Measurements from ENCODE around the gene SGSM2. TPM values are rescaled to one million over a fixed set of nuclear protein-coding genes. Genes with fewer than 3 reads are reported as not detected.

Gene SGSM2
- total RNA-seq, 4 donors from 2014 or later: 41.0 to 148 (median 70.0) TPM

DNA sequence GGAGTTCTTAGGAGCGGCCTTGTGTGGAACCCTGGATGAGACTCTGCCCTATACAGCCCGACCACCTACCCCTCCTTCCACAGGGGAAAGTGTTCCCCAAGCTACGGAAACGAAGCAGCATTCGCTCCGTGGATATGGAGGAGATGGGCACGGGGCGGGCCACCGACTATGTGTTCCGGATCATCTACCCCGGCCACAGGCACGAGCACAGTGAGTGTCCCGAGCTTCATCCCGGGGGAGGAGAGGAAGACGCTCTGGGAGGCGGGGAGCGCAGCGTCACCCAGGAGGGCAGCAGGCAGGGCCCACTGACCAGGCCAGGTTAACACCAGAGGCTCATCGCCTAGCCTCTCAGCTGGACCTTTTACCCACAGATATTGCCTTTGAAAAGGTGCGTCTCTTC, 27.8 kb downstream of the SGSM2 start:
- 97% methylated on average over 20 of the region's 20 CpGs; no CpG with 5 or more reads in 1 of the 2 donors for WGBS, 2 donors (ENCODE audit: low coverage in 1 of 2)
- Histone ChIP-seq H3K27me3 (no peaks in the 10 kb centered on the region), H3K27ac (no peak overlapping the region), H3K36me3 (no peaks in the 10 kb centered on the region), H3K9me3 (no peaks in the 10 kb centered on the region), H3K4me3 (no peak overlapping the region), H3K4me1 (peaks cover 0 to 3% (median 1%) of the 10 kb centered on the region in 4 donors)
- intact Hi-C loops (cut with DNase I; ENCODE audit: low total_unique reads): no loop called here
- TF ChIP-seq EP300 (IDR thresholded peaks at IDR 0.05; ENCODE audit: low read depth): no peak
- no peak for TF ChIP-seq POLR2AphosphoS5 (IDR thresholded peaks at IDR 0.05)
- TF ChIP-seq, protein P1, sequence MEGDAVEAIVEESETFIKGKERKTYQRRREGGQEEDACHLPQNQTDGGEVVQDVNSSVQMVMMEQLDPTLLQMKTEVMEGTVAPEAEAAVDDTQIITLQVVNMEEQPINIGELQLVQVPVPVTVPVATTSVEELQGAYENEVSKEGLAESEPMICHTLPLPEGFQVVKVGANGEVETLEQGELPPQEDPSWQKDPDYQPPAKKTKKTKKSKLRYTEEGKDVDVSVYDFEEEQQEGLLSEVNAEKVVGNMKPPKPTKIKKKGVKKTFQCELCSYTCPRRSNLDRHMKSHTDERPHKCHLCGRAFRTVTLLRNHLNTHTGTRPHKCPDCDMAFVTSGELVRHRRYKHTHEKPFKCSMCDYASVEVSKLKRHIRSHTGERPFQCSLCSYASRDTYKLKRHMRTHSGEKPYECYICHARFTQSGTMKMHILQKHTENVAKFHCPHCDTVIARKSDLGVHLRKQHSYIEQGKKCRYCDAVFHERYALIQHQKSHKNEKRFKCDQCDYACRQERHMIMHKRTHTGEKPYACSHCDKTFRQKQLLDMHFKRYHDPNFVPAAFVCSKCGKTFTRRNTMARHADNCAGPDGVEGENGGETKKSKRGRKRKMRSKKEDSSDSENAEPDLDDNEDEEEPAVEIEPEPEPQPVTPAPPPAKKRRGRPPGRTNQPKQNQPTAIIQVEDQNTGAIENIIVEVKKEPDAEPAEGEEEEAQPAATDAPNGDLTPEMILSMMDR (IDR thresholded peaks at IDR 0.05): no peak
- TF ChIP-seq POLR2A (IDR thresholded peaks at IDR 0.05): no peak
- no peak for DNase-seq
- in situ Hi-C loops (cut with MboI; ENCODE audit: low pct_ligation_motif_present in 1 of 4, low pct_unique_long_range_greater_than_20kb in 1 of 4, low sequenced_read_pairs in 3 of 4): loop anchor here in 1 of 4 donors (5.0 kb wide), 1 partner anchor 57 kb away; no protein-coding TSS in a partner anchor

DNA sequence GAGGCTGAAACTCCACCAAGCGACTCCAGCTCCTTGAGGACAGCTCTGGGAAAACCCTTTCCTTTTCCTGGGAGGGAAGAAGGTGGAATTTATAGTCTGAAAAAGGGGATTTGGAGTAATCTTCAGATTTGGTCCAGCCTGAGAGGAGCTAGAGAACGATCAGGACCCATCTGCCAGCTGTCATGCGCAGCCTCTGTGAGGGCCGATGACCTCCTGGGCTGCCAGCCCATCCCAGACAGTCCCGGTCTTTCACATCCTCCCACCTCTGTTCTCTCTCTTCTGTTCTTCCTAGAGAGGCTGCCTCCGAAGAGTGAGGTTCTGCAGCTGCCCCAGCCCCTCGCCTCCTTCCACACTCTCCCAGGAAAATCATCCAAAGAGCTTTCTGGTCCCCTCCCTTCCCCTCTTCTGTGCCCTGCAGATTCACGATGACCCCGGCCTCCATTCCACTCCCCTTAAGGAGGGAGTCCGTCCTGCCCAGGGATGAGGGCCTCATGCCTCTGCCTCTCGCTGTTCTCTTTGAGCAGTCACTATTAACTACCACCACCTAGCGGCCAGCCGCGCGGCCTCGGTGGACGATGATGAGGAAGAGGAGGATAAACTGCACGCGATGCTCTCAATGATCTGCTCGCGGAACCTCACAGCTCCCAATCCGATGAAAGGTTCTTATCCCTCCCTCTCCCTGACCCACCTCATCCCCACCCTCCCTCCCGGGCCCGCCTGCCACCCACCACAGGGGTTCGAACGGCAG, 29.6 kb downstream of the SGSM2 start:
- in situ Hi-C loops (cut with MboI; ENCODE audit: low pct_ligation_motif_present in 1 of 4, low pct_unique_long_range_greater_than_20kb in 1 of 4, low sequenced_read_pairs in 3 of 4): loop anchor here in 1 of 4 donors (5.0 kb wide), 1 partner anchor 55 kb away; no protein-coding TSS in a partner anchor
- WGBS, 2 donors (ENCODE audit: low coverage in 1 of 2): 91 to 94% methylated on average over 4 to 26 of the region's 26 CpGs
- H3K36me3 ChIP-seq: no peaks in the 10 kb centered on the region
- peaks cover 0 to 3% (median 1%) of the 10 kb centered on the region in 4 donors for H3K4me1 ChIP-seq
- TF ChIP-seq POLR2A (IDR thresholded peaks at IDR 0.05): no peak
- TF ChIP-seq POLR2AphosphoS5 (IDR thresholded peaks at IDR 0.05): no peak
- no peak for TF ChIP-seq EP300 (IDR thresholded peaks at IDR 0.05; ENCODE audit: low read depth)
- TF ChIP-seq, protein P1 (IDR thresholded peaks at IDR 0.05): no peak
- DNase-seq: no peak
- no peak overlapping the region for H3K4me3 ChIP-seq
- intact Hi-C loops (cut with DNase I; ENCODE audit: low total_unique reads): no loop called here
- no peak overlapping the region for H3K27ac ChIP-seq
- no peaks in the 10 kb centered on the region for H3K9me3 ChIP-seq
- H3K27me3 ChIP-seq: no peaks in the 10 kb centered on the region

DNA sequence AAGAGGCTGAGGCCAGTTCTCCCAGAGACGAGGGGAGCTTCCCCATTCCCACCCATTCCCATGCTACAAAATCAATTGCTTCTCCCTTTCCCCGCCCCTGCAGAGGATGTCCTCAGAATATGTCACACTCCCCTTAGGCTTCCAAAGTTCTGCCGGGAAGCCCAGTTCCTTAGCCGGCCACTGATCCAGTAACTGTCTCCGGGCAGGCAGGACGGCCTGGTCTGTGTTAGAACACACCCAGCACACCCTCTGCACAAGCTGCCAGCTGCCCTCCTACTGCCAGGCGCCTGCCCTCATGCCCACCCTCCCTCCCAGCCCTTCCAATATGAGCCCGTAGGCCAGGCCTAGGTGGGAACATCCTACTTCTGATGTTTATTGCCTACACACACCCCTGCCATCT, 31.1 kb downstream of the SGSM2 start:
- in situ Hi-C loops (cut with MboI; ENCODE audit: low pct_ligation_motif_present in 1 of 4, low pct_unique_long_range_greater_than_20kb in 1 of 4, low sequenced_read_pairs in 3 of 4): loop anchor here in 1 of 4 donors (5.0 kb wide), 1 partner anchor 54 kb away; no protein-coding TSS in a partner anchor
- Histone ChIP-seq H3K27me3 (no peaks in the 10 kb centered on the region), H3K9me3 (no peaks in the 10 kb centered on the region), H3K36me3 (no peaks in the 10 kb centered on the region), H3K4me3 (no peak overlapping the region), H3K27ac (no peak overlapping the region), H3K4me1 (peaks cover 0 to 3% (median 1%) of the 10 kb centered on the region in 4 donors)
- intact Hi-C loops (cut with DNase I; ENCODE audit: low total_unique reads): no loop called here
- TF ChIP-seq, protein P1 (IDR thresholded peaks at IDR 0.05): no peak
- TF ChIP-seq POLR2A (IDR thresholded peaks at IDR 0.05): no peak
- TF ChIP-seq EP300 (IDR thresholded peaks at IDR 0.05; ENCODE audit: low read depth): no peak
- no peak for TF ChIP-seq POLR2AphosphoS5 (IDR thresholded peaks at IDR 0.05)
- no peak for DNase-seq
- WGBS, 2 donors (ENCODE audit: low coverage in 1 of 2): 81% methylated on average over 8 of the region's 8 CpGs; no CpG with 5 or more reads in 1 of the 2 donors

DNA sequence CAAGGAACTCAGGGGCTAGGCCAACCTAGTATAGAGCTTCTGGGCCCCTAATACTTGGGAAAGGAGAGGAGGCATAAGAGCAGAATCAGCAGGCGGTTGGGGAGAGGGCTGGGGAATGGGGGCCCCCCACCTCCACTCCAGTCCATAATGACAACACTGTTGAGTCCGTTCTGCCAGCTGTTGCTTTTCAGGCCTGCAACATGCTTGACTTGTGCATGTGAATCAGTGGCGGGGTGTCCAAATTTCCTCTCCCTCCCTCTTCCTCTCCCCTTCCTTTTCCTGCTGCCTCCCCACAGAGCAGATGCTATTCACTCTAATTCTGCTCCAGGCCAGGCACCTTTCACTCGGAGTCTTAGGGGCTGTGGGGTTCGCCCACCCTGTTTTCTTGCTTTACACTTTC, 31.7 kb downstream of the SGSM2 start:
- Histone ChIP-seq H3K27me3 (no peaks in the 10 kb centered on the region), H3K9me3 (no peaks in the 10 kb centered on the region), H3K36me3 (no peaks in the 10 kb centered on the region), H3K4me3 (no peak overlapping the region), H3K27ac (no peak overlapping the region), H3K4me1 (peaks cover 0 to 3% (median 1%) of the 10 kb centered on the region in 4 donors)
- DNase-seq: no peak
- intact Hi-C loops (cut with DNase I; ENCODE audit: low total_unique reads): no loop called here
- 78% methylated on average over 5 of the region's 5 CpGs; no CpG with 5 or more reads in 1 of the 2 donors for WGBS, 2 donors (ENCODE audit: low coverage in 1 of 2)
- in situ Hi-C loops (cut with MboI; ENCODE audit: low pct_ligation_motif_present in 1 of 4, low pct_unique_long_range_greater_than_20kb in 1 of 4, low sequenced_read_pairs in 3 of 4): loop anchor here in 1 of 4 donors (5.0 kb wide), 1 partner anchor 53 kb away; no protein-coding TSS in a partner anchor
- TF ChIP-seq POLR2AphosphoS5 (IDR thresholded peaks at IDR 0.05) (peak in 1 of 3 donors; percentile 1), EP300 (IDR thresholded peaks at IDR 0.05; ENCODE audit: low read depth) (no peak)
- TF ChIP-seq, protein P1 (IDR thresholded peaks at IDR 0.05): no peak
